ENCODE results near the gene NDRG4.

Gene NDRG4

DNA sequence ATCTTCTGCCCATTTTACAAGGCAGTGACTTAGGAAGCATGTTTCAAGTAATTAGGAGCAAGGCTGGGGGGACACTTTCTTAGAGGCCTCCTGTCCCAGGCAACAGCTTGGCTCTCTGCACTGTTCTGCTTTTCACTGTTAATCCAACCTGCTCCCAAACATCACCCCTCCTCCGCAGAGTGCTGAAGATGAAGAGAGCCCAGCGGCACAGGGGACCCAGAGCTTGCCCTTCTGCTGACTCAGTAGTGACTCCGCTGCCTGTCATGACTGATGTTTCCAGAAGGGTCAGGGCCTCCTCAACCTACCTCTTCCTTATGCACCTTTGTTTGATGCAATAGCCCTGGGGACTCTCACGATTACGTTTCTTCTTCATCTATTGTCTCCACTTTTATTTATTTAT is 38.9 kb upstream of the NDRG4 start:
- H3K4me3 ChIP-seq (replicated peaks; ENCODE audit: low read depth, low read length): no peak overlapping the region
- TF ChIP-seq, protein P1, sequence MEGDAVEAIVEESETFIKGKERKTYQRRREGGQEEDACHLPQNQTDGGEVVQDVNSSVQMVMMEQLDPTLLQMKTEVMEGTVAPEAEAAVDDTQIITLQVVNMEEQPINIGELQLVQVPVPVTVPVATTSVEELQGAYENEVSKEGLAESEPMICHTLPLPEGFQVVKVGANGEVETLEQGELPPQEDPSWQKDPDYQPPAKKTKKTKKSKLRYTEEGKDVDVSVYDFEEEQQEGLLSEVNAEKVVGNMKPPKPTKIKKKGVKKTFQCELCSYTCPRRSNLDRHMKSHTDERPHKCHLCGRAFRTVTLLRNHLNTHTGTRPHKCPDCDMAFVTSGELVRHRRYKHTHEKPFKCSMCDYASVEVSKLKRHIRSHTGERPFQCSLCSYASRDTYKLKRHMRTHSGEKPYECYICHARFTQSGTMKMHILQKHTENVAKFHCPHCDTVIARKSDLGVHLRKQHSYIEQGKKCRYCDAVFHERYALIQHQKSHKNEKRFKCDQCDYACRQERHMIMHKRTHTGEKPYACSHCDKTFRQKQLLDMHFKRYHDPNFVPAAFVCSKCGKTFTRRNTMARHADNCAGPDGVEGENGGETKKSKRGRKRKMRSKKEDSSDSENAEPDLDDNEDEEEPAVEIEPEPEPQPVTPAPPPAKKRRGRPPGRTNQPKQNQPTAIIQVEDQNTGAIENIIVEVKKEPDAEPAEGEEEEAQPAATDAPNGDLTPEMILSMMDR (IDR thresholded peaks at IDR 0.05; ENCODE audit: low read depth, low read length, missing control alignments): no peak
- DNase-seq (ENCODE audit: extremely low read depth, low read depth): no peak

DNA sequence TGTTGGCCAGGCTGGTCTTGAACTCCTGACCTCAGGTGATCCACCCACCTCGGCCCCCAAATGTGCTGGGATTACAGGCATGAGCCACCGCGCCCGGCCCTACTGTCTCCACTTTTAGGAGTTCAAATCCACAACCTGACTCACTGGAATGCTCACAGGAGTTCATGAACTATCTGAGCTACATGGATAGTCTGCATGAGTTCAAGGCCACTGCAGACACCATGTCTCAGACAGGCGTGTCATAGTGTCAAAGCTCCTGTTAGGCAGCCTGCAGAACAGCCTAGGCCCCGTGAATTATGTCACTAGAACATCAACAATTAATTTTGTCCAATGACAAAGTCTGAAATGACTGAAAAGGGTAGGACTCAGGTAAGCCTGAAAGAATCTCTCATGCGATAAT is 38.3 kb upstream of the NDRG4 start:
- TF ChIP-seq, protein P1 (IDR thresholded peaks at IDR 0.05; ENCODE audit: low read depth, low read length, missing control alignments): no peak
- DNase-seq (ENCODE audit: extremely low read depth, low read depth): no peak
- H3K4me3 ChIP-seq (replicated peaks; ENCODE audit: low read depth, low read length): no peak overlapping the region

DNA sequence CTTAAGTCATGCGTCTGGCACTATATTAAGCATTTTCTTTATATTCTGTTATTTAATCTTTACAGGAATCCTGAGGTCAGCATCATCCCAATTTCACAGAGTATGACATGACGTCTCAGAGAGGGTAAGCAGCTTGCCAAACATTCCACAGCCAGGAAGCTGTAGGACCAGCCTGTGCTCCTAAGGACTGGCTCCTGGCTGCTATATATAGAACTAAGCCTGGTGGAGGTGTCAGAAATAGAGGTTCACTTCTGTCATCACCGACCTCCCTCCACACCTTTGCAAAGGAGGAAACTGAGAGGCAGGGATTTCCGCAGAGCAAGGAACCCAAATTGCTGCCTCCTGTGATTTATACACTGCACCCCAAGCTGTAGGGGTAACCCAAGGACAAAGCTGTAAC is 37.9 kb upstream of the NDRG4 start:
- TF ChIP-seq, protein P1 (IDR thresholded peaks at IDR 0.05; ENCODE audit: low read depth, low read length, missing control alignments): no peak

DNA sequence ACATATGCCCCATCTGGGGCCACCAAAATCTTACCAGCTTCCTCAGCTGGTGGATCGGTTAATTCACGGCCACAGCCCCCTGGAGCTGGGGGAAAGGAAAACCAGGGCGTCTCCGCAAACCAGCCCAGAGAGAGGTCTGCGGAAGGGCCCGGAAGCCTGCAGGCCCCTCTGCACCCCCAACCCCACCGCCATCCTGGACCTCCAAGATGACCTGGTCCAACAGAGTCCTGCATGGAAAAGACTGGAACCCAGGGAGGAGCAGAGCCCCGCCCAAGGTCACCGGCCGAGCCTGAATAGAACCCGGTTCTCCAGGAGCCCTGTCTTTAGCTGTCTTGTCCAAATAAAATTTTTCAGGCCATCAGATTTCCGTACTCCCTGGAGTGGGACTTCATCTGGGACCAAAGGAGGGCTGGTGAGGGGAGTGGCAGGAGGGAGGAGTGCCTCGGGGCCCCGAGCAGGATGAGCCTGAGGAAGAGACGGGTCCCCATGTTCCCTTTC is 37.4 kb upstream of the NDRG4 start:
- TF ChIP-seq, protein P1 (IDR thresholded peaks at IDR 0.05; ENCODE audit: low read depth, low read length, missing control alignments): no peak
- DNase-seq (ENCODE audit: extremely low read depth, low read depth): no peak
- H3K4me3 ChIP-seq (replicated peaks; ENCODE audit: low read depth, low read length): no peak overlapping the region

More for the DNA sequence above, 37.9 kb upstream of the NDRG4 start:
- no peak for DNase-seq (ENCODE audit: extremely low read depth, low read depth)
- H3K4me3 ChIP-seq (replicated peaks; ENCODE audit: low read depth, low read length): no peak overlapping the region

DNA sequence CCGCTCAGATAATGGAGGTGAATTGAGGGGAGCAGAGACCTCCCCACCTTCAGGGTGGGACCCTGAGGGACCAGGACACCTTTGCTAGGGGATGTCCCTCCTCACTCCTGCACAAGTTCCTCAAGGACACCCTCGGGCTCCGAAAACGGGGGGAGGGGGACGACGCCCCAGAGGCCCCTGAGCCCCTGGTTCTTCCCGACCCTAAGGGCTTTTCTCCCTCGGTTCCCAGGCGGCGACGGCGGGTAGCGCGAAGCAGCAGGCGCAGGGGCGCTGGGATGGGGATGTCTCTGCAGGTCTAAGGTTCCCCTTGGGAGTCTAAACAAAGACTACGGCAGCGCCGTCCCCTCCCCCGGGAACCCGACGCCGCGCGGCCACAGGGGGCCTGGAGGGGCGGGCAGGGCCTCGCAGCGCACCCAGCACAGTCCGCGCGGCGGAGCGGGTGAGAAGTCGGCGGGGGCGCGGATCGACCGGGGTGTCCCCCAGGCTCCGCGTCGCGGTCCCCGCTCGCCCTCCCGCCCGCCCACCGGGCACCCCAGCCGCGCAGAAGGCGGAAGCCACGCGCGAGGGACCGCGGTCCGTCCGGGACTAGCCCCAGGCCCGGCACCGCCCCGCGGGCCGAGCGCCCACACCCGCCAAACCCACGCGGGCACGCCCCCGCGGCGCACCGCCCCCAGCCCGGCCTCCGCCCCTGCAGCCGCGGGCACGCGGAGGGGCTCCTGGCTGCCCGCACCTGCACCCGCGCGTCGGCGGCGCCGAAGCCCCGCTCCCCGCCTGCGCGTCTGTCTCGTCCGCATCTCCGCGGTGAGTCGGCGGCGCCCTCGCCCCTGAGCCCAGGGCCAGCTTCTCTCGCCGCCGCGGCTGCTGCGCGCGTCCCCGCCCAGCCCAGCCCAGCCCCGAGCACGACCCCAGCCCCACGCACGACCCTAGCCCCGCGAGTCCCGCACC is 36.7 kb upstream of the NDRG4 start:
- TF ChIP-seq, protein P1 (IDR thresholded peaks at IDR 0.05; ENCODE audit: low read depth, low read length, missing control alignments): no peak
- DNase-seq (ENCODE audit: extremely low read depth, low read depth): no peak
- no peak overlapping the region for H3K4me3 ChIP-seq (replicated peaks; ENCODE audit: low read depth, low read length)

DNA sequence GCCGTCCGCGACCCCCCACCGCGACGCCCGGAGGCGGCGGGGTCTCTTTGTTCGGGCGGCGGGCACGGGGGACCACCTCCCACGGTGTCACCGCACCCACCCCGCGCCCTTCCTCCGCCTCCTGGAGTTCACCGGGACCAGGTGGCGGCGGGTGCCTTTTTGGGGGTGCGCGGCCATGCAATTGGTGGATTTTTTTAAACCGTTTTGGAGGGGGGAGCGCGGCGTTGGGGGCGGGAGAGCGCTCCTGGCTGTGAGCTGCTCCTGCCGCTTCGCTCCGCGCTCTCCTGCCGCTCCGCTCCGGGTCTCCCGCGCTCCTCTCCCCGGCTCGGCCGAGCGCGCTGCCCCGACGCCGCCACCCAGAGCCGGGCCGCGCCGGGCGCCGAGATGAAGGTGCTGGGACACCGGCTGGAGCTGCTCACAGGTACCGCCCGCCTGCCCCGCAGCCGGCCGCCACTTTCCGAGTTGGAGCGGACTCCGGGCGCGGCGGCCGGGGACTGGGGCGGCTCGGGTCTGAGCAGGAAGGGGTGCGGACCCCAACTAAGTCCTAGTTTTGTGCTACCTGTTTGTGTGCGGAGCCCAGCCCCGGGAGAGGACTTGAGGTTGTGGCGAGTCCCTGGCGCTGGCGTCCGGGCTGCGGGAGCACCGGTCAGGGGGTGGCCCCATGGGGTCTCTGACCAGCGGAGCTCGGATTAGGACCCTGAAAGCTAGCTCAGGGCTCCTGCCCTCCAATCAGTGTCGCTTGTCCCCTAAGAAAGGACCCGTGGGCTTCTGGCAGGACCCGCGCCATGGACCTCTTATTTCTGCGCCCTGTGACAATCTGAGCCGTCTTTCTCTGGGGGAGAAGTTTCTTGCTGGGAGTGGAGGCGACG is 35.7 kb upstream of the NDRG4 start:
- no peak for DNase-seq (ENCODE audit: extremely low read depth, low read depth)
- no peak overlapping the region for H3K4me3 ChIP-seq (replicated peaks; ENCODE audit: low read depth, low read length)
- TF ChIP-seq, protein P1 (IDR thresholded peaks at IDR 0.05; ENCODE audit: low read depth, low read length, missing control alignments): no peak

All from HFF-Myc (cell line).